GM23338 (cell line): ENCODE results near the gene GRID1. TPM values are rescaled to one million over a fixed set of nuclear protein-coding genes. Genes with fewer than 3 reads are reported as not detected.

Source experiments
- ATAC-seq: fragments of 200-7000 bp; cut with Tn5 transposase; 3 replicates; pipeline ENCODE4 v1.9.1; 2020
- DNase-seq: peaks from one replicate; pipeline ENCODE4 v3.0.0-alpha.2; 2015; ENCODE audit warnings: low spot score
- H2AFZ ChIP-seq: fragments of 200-600 bp; sonication (generic); 2 replicates; pipeline ENCODE4 v1.8.0; 2016; ENCODE audit warnings: antibody characterized with exemption, mild to moderate bottlenecking, moderate library complexity
- H3F3A ChIP-seq: fragments of 200-600 bp; sonication (generic); replicated peaks from 2 replicates; pipeline ENCODE4 v1.8.0; 2017; ENCODE audit warnings: antibody characterized with exemption, mixed run types, low read depth
- H3K27ac ChIP-seq: fragments of 200-600 bp; sonication (generic); 2 replicates; pipeline ENCODE4 v1.6.1; 2016; ENCODE audit warnings: low read depth
- H3K27me3 ChIP-seq: fragments of 200-600 bp; sonication (generic); 2 replicates; pipeline ENCODE4 v1.8.0; 2016; ENCODE audit warnings: mild to moderate bottlenecking, mixed run types, moderate library complexity; ENCODE audit not compliant: insufficient read depth
- H3K36me3 ChIP-seq: fragments of 200-600 bp; sonication (generic); 2 replicates; pipeline ENCODE4 v1.8.0; 2016; ENCODE audit warnings: mild to moderate bottlenecking; ENCODE audit not compliant: insufficient read depth
- H3K4me1 ChIP-seq: fragments of 200-600 bp; sonication (generic); 2 replicates; pipeline ENCODE4 v1.8.0; 2016; ENCODE audit warnings: mild to moderate bottlenecking, moderate library complexity; ENCODE audit not compliant: insufficient read depth
- H3K4me2 ChIP-seq: fragments of 200-600 bp; sonication (generic); 2 replicates; pipeline ENCODE4 v1.7.1; 2017; ENCODE audit warnings: mixed run types
- H3K4me3 ChIP-seq: fragments of 200-600 bp; sonication (generic); 2 replicates; pipeline ENCODE4 v1.6.1; 2016; ENCODE audit warnings: mixed run types
- H3K79me2 ChIP-seq: fragments of 200-600 bp; sonication (generic); replicated peaks from 2 replicates; pipeline ENCODE4 v1.8.0; 2017; ENCODE audit warnings: mild to moderate bottlenecking; ENCODE audit not compliant: insufficient read depth
- H3K9me2 ChIP-seq: fragments of 200-600 bp; sonication (generic); 2 replicates; pipeline ENCODE4 v1.8.0; 2017; ENCODE audit not compliant: insufficient read depth
- H4K20me1 ChIP-seq: fragments of 200-600 bp; sonication (generic); replicated peaks from 2 replicates; pipeline ENCODE4 v1.8.0; 2017; ENCODE audit warnings: mild to moderate bottlenecking; ENCODE audit not compliant: insufficient read depth
- H3K27ac Mint-ChIP-seq: 2 replicates; pipeline ENCODE4 v1.8.0; 2020; ENCODE audit warnings: inconsistent platforms, mild to moderate bottlenecking, moderate library complexity, mixed read lengths
- H3K27me3 Mint-ChIP-seq: 3 replicates; pipeline ENCODE4 v1.8.0; 2022; ENCODE audit warnings: low read depth, mild to moderate bottlenecking, moderate library complexity, mixed read lengths, inconsistent platforms; ENCODE audit not compliant: insufficient read depth, poor library complexity
- H3K36me3 Mint-ChIP-seq: 3 replicates; pipeline ENCODE4 v1.8.0; 2021; ENCODE audit warnings: low read depth, mild to moderate bottlenecking, inconsistent platforms, moderate library complexity, mixed read lengths
- H3K4me1 Mint-ChIP-seq: 3 replicates; pipeline ENCODE4 v1.8.0; 2020; ENCODE audit warnings: mild to moderate bottlenecking, inconsistent platforms, mixed read lengths
- H3K4me3 Mint-ChIP-seq: 3 replicates; pipeline ENCODE4 v1.8.0; 2021; ENCODE audit warnings: moderate library complexity, mild to moderate bottlenecking, inconsistent platforms, mixed read lengths
- H3K9me3 Mint-ChIP-seq: 3 replicates; pipeline ENCODE4 v1.8.0; 2020; ENCODE audit warnings: moderate library complexity, mild to moderate bottlenecking, inconsistent platforms, mixed read lengths
- CREB1 ChIP-seq: fragments of 250-450 bp; sonication (Bioruptor Pico); IDR thresholded peaks from 2 replicates; pipeline ENCODE4 v1.5.0; 2020; ENCODE audit warnings: low read depth, mild to moderate bottlenecking, moderate library complexity
- CTCF ChIP-seq, 2 experiments: fragments of 200-600 bp in 1 of 2; sonication (generic) in 1 of 2; conservative IDR thresholded peaks; 2 replicates each; pipeline versions ENCODE4 v1.5.1 to v1.6.1; 2016 to 2017; ENCODE audit warnings: antibody characterized with exemption in 2 of 2, low read depth in 2 of 2, mild to moderate bottlenecking in 2 of 2, moderate library complexity in 1 of 2
- EZH2 ChIP-seq: fragments of 200-600 bp; sonication (generic); IDR thresholded peaks from one replicate; pipeline ENCODE4 v1.8.0; 2017; ENCODE audit warnings: antibody characterized with exemption, mild to moderate bottlenecking, low read depth; ENCODE audit not compliant: unreplicated experiment
- EZH2phosphoT487 ChIP-seq: fragments of 200-600 bp; sonication (generic); IDR thresholded peaks from one replicate; pipeline ENCODE4 v1.8.1; 2018; ENCODE audit warnings: antibody characterized with exemption; ENCODE audit not compliant: unreplicated experiment
- JUNB ChIP-seq: IDR thresholded peaks from one replicate; pipeline ENCODE4 v1.6.1; 2016; ENCODE audit warnings: antibody characterized with exemption; ENCODE audit not compliant: unreplicated experiment
- NANOG ChIP-seq: IDR thresholded peaks from 2 replicates; pipeline ENCODE4 v1.6.1; 2016; ENCODE audit warnings: antibody characterized with exemption, borderline replicate concordance
- POLR2AphosphoS5 ChIP-seq: IDR thresholded peaks from 2 replicates; pipeline ENCODE4 v1.6.1; 2016; ENCODE audit warnings: antibody characterized with exemption, low read depth
- REST ChIP-seq: IDR thresholded peaks from one replicate; pipeline ENCODE4 v1.6.1; 2018; ENCODE audit warnings: antibody characterized with exemption; ENCODE audit not compliant: unreplicated experiment
- STAT1 ChIP-seq: IDR thresholded peaks from one replicate; pipeline ENCODE4 v1.6.1; 2016; ENCODE audit warnings: antibody characterized with exemption; ENCODE audit not compliant: unreplicated experiment
- ZNF114 ChIP-seq: fragments of 250-450 bp; sonication (Bioruptor Pico); IDR thresholded peaks from 2 replicates; pipeline ENCODE4 v1.5.0; 2020; ENCODE audit warnings: mild to moderate bottlenecking, moderate library complexity
- ZNF331 ChIP-seq: fragments of 250-450 bp; sonication (Bioruptor Pico); IDR thresholded peaks from 2 replicates; pipeline ENCODE4 v1.5.0; 2020; ENCODE audit warnings: low read depth, mild to moderate bottlenecking, moderate library complexity
- polyA plus RNA-seq: library from polyadenylated mRNA; unstranded; fragments of >200 nt; fragmentation: Nextera tagmentation; extraction: Ambion mirVana; gene quantifications from 2 replicates; pipeline ENCODE4 v1.2.1, GENCODE V29; 2016
- total RNA-seq: library from RNA; depleted of rRNA; stranded (reverse); fragments of >200 nt; shearing (Covaris generic); gene quantifications from 2 replicates; pipeline ENCODE4 v1.2.3, GENCODE V29; 2014
- TF ChIP-seq, protein P1 (sequence below): IDR thresholded peaks from 2 replicates; pipeline ENCODE4 v1.6.1; 2016; ENCODE audit warnings: antibody characterized with exemption

Gene GRID1
- total and polyA plus RNA-seq, 2 experiments from 2014 or later: 0.14 to 0.15 TPM

- TF ChIP-seq EZH2: no peak
- no peak for TF ChIP-seq STAT1
- no peak for TF ChIP-seq EZH2phosphoT487
- no peak for TF ChIP-seq POLR2AphosphoS5
- TF ChIP-seq CTCF (conservative IDR thresholded peaks at IDR 0.05; ENCODE audit: low read depth in 2 of 2): no peak
- no peak for TF ChIP-seq NANOG
- no peak for TF ChIP-seq ZNF114 (CRISPR knock-in tag)
- TF ChIP-seq CREB1 (CRISPR knock-in tag): no peak
- no peak for TF ChIP-seq JUNB
- TF ChIP-seq, protein P1, sequence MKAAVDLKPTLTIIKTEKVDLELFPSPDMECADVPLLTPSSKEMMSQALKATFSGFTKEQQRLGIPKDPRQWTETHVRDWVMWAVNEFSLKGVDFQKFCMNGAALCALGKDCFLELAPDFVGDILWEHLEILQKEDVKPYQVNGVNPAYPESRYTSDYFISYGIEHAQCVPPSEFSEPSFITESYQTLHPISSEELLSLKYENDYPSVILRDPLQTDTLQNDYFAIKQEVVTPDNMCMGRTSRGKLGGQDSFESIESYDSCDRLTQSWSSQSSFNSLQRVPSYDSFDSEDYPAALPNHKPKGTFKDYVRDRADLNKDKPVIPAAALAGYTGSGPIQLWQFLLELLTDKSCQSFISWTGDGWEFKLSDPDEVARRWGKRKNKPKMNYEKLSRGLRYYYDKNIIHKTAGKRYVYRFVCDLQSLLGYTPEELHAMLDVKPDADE: no peak
- no peak for TF ChIP-seq ZNF331 (CRISPR knock-in tag)
These were observed 295.4 kb downstream of the GRID1 start (continued) for GRCh38 chr10:86071145-86071544.

DNA sequence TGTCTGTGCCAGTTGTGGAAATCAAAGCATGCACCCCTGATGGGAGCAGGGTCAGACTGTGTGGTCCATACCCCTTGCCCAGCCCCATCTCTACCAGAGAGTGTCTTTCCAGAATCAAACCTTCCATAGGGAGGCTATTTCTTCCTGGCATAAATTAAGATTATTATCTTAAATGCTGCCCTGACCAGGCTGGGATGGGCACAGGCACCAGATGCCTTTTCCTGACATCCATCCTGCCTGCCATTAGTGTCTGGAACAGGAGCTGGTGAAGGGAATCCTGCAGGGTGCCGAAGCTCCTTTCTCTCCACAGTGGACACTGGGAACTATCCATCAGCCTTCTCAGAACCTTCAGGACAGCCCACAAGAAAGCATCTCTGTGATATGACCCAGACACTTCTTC, 296.3 kb downstream of the GRID1 start:
- ATAC-seq (no peak), DNase-seq (no peak)
- H3K4me1 Mint-ChIP-seq: no peaks in the 10 kb centered on the region
- Histone ChIP-seq H3K27me3 (no peaks in the 10 kb centered on the region), H3K27ac (no peak overlapping the region), H3K79me2 (no peaks in the 10 kb centered on the region), H3K9me2 (no peaks in the 10 kb centered on the region), H3K4me3 (no peak overlapping the region), H3K36me3 (no peaks in the 10 kb centered on the region), H2AFZ (no peak overlapping the region), H3K4me1 (no peaks in the 10 kb centered on the region), H3F3A (no peaks in the 10 kb centered on the region), H3K4me2 (no peak overlapping the region), H4K20me1 (no peaks in the 10 kb centered on the region)
- no peaks in the 10 kb centered on the region for H3K36me3 Mint-ChIP-seq
- H3K27me3 Mint-ChIP-seq: peaks cover 3% of the 10 kb centered on the region
- no peak overlapping the region for H3K4me3 Mint-ChIP-seq
- peaks cover 57% of the 10 kb centered on the region for H3K9me3 Mint-ChIP-seq
- no peak overlapping the region for H3K27ac Mint-ChIP-seq
- no peak for TF ChIP-seq REST
- TF ChIP-seq NANOG: no peak
- TF ChIP-seq, protein P1: no peak
- TF ChIP-seq JUNB: no peak
- TF ChIP-seq CTCF (conservative IDR thresholded peaks at IDR 0.05; ENCODE audit: low read depth in 2 of 2): no peak
- no peak for TF ChIP-seq POLR2AphosphoS5
- no peak for TF ChIP-seq STAT1
- TF ChIP-seq EZH2phosphoT487: no peak
- TF ChIP-seq EZH2: no peak
- no peak for TF ChIP-seq CREB1 (CRISPR knock-in tag)
- no peak for TF ChIP-seq ZNF331 (CRISPR knock-in tag)
